Heart left ventricle (tissue), 13 donors: Measurements from ENCODE around the gene EHD4.

Experiments used
- POLR2A ChIP-seq, 2 donors: fragments of 450-650 bp; IDR thresholded peaks; one replicate each; pipeline ENCODE4 v1.6.1; 2017; ENCODE audit warnings: antibody characterized with exemption in 2 of 2, mild to moderate bottlenecking in 2 of 2, moderate library complexity in 2 of 2
- TF ChIP-seq, protein P1 (sequence below), 12 donors: fragments of 200-600 bp; sonication (generic) in 4 of 12; IDR thresholded peaks; one replicate each; pipeline versions ENCODE4 v1.5.0 to v1.8.0; 2018 to 2022; ENCODE audit warnings: antibody characterized with exemption in 12 of 12, mild to moderate bottlenecking in 5 of 12
- donor health status: ischemic (EF 13 %, LVEDD 7.1; RV severe dilation, severe dysfunction).
- donor health status: DM: no; HTN: yes; CAD: no.
- donor health status: DM: no; HTN: no; CAD: no.
- donor health status: ischemic (EF 25% LVEDD 6.9; RV normal size, moderate dysfunction).
- donor health status: ischemic (EF 25% LVEDD 5.7; RV mildly dilated, moderate dysfunction).
- donor health status: ischemic (EF 35%, LVEDD 5.7; RV mildly dilated, moderate dysfunction).
- donor health status: nonischemic (EF 11% LVEDD 7.7; RV severe dilation, severe dysfunction).
- donor health status: DM: yes; HTN: yes; CAD: no.
- donor health status: PGD.
- donor health status: ischemic (EF 29% LVEDD 5.4; RV normal size, mild dysfunction).
- donor health status: nonischemic (EF 23%, LVEDD 6.1; RV moderate dilation, normal function).

DNA sequence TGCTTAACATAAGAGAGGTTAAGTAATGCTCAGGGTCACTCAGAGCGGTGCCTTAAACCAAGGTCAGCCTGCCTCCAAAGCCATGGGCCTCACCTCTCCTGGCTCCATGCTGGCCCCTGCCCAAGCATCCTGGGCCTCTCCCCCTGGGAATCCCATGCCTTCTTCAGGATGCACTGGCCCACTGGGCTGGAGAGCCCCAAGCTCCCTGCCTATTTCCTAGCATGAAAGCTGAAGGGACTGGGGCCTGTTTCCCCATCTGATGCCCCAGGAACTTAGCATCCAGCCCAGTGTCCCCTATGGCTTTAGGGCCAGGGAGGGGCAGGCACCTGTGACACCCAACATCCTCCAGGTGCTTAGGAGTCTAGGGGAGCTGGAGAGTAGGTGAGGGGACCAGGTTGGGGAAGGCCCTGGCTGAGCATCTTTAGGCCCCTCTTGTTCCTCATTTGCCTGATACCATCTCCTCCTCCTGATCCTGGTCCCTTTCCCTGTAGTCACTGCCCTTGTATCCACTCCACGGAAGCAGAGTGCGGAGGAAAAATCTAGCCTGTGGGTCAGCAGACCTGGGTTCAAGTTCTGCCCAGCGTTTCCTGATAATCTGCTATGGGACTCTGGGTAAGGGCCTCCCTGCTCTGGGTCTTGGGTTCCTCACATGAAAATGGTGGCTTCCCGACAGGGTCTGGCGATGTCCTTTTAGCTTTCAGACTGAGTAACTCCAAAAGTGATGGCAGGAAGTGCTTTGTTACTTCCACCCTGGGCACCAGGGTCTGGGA lies 28.6 kb downstream of the EHD4 start:
- TF ChIP-seq, protein P1, sequence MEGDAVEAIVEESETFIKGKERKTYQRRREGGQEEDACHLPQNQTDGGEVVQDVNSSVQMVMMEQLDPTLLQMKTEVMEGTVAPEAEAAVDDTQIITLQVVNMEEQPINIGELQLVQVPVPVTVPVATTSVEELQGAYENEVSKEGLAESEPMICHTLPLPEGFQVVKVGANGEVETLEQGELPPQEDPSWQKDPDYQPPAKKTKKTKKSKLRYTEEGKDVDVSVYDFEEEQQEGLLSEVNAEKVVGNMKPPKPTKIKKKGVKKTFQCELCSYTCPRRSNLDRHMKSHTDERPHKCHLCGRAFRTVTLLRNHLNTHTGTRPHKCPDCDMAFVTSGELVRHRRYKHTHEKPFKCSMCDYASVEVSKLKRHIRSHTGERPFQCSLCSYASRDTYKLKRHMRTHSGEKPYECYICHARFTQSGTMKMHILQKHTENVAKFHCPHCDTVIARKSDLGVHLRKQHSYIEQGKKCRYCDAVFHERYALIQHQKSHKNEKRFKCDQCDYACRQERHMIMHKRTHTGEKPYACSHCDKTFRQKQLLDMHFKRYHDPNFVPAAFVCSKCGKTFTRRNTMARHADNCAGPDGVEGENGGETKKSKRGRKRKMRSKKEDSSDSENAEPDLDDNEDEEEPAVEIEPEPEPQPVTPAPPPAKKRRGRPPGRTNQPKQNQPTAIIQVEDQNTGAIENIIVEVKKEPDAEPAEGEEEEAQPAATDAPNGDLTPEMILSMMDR (IDR thresholded peaks at IDR 0.05) = no peak
- TF ChIP-seq POLR2A (IDR thresholded peaks at IDR 0.05) = no peak
